PC-9 (cell line): ENCODE measurements around the gene GAST. TPM values are rescaled to one million over a fixed set of nuclear protein-coding genes. Genes with fewer than 3 reads are reported as not detected.
A peak's percentile ranks its signal among the peaks of the same experiment; 100 is the strongest.

ENCODE experiments used
- BruUV-seq: library from RNA; stranded (reverse); fragments of 400-500 nt; replicated peaks from 2 replicates; lab custom pipeline; 2021; lab: Mats Ljungman, UMichigan
- CTCF ChIA-PET: fragments of 300-600 bp; sonication (Branson Sonifier 250); formaldehyde crosslinking; loops from one replicate; lab custom pipeline; 2022; ENCODE audit warnings: antibody characterized with exemption; lab: Charles Lee
- POLR2A ChIA-PET: fragments of 300-600 bp; sonication (Branson Sonifier 250); formaldehyde crosslinking; loops from one replicate; lab custom pipeline; 2022; ENCODE audit warnings: antibody characterized with exemption; ENCODE audit not compliant: unreplicated experiment; lab: Charles Lee
- DNase-seq, 2 experiments: peaks; one replicate each; pipeline versions ENCODE4 v3.0.0 to v3.0.0-alpha.2; 2015 to 2022; ENCODE audit warnings: mixed read lengths in 1 of 2
- H2AFZ ChIP-seq: fragments of 200-600 bp; sonication (generic); 2 replicates; pipeline ENCODE4 v1.8.1; 2017; ENCODE audit warnings: antibody characterized with exemption
- H3F3A ChIP-seq: fragments of 200-600 bp; sonication (generic); 2 replicates; pipeline ENCODE4 v1.8.1; 2017; ENCODE audit warnings: antibody characterized with exemption, mild to moderate bottlenecking, low read depth; ENCODE audit not compliant: insufficient read depth
- H3K27ac ChIP-seq: fragments of 200-600 bp; sonication (generic); 2 replicates; pipeline ENCODE4 v1.6.1; 2016; ENCODE audit warnings: mixed run types
- H3K27me3 ChIP-seq: fragments of 200-600 bp; sonication (generic); 2 replicates; pipeline ENCODE4 v1.6.1; 2016; ENCODE audit warnings: low read depth, mixed run types; ENCODE audit not compliant: insufficient read depth
- H3K36me3 ChIP-seq: fragments of 200-600 bp; sonication (generic); 2 replicates; pipeline ENCODE4 v1.6.1; 2016; ENCODE audit warnings: low read depth, mixed run types
- H3K4me1 ChIP-seq: fragments of 200-600 bp; sonication (generic); replicated peaks from 2 replicates; pipeline ENCODE4 v1.6.1; 2016; ENCODE audit warnings: mixed run types; ENCODE audit not compliant: insufficient read depth
- H3K4me2 ChIP-seq: fragments of 200-600 bp; sonication (generic); 2 replicates; pipeline ENCODE4 v1.6.1; 2017; ENCODE audit warnings: mixed run types
- H3K4me3 ChIP-seq: fragments of 200-600 bp; sonication (generic); 2 replicates; pipeline ENCODE4 v1.6.1; 2016; ENCODE audit warnings: mixed run types
- H3K79me2 ChIP-seq: fragments of 200-600 bp; sonication (generic); 2 replicates; pipeline ENCODE4 v1.6.1; 2017; ENCODE audit warnings: low read depth, mixed run types
- H3K9me2 ChIP-seq: fragments of 200-600 bp; sonication (generic); 2 replicates; pipeline ENCODE4 v1.8.1; 2017; ENCODE audit warnings: mild to moderate bottlenecking; ENCODE audit not compliant: insufficient read depth
- H3K9me3 ChIP-seq: fragments of 200-600 bp; sonication (generic); 2 replicates; pipeline ENCODE4 v1.8.1; 2016; ENCODE audit warnings: low read depth; ENCODE audit not compliant: insufficient read depth
- H4K20me1 ChIP-seq: fragments of 200-600 bp; sonication (generic); 2 replicates; pipeline ENCODE4 v1.8.1; 2017; ENCODE audit not compliant: insufficient read depth
- EZH2 ChIP-seq: fragments of 200-600 bp; sonication (generic); IDR thresholded peaks from 2 replicates; pipeline ENCODE4 v1.8.0; 2017; ENCODE audit warnings: antibody characterized with exemption, low read depth
- intact Hi-C: fragments of 100-400 bp; cut with micrococcal nuclease; formaldehyde crosslinking; loops from one replicate; pipeline ENCODE4 v1.10.0; 2022; ENCODE audit not compliant: unreplicated experiment
- total RNA-seq: library from RNA; stranded (reverse); gene quantifications from 2 replicates; pipeline ENCODE4 v1.2.3, GENCODE V29; 2021
- TF ChIP-seq, protein P1 (sequence below): fragments of 200-600 bp; sonication (generic); conservative IDR thresholded peaks from 2 replicates; pipeline ENCODE4 v1.6.1; 2017; ENCODE audit warnings: mixed run types, antibody characterized with exemption, mild to moderate bottlenecking, moderate library complexity

The GAST gene
- total RNA-seq, 1 experiment from 2014 or later: 0.87 TPM

DNA sequence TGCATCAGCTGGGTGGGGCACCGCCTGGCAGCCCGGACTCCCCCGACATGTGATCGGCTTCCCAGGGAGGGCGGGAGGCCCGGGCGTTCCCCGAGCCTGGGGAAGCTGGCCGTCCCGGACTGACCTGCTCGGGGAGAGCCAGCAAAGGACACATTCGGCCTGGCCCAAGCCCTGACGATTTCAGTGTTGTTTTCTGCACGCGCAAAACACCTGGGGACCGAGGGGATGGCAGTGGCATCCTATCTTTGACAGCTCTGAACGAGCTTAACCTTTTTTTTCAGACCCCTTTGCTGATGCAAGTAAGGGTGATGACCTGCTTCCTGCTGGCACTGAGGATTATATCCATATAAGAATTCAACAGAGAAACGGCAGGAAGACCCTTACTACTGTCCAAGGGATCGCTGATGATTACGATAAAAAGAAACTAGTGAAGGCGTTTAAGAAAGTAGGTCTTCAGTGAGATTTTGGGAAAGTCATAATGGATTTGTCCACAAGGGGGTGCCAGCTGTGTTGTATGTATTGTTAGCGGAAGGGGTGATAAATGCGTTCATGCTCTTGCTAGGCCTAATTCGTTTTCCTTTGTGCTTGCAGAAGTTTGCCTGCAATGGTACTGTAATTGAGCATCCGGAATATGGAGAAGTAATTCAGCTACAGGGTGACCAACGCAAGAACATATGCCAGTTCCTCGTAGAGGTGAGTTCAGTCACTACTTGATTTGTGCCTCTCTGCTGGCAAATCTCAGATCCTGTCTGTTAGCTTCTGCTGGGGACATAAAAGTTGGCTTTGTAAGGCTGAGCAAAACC is 22.4 kb upstream of the GAST start:
- Histone ChIP-seq H3K9me3 (no peaks in the 10 kb centered on the region), H3K4me2 (peak overlapping the region; percentile 99), H2AFZ (no peak overlapping the region), H3K4me1 (peaks cover 23% of the 10 kb centered on the region), H4K20me1 (peaks cover 35% of the 10 kb centered on the region), H3K79me2 (peaks cover 32% of the 10 kb centered on the region), H3K36me3 (peaks cover 36% of the 10 kb centered on the region), H3K27me3 (no peaks in the 10 kb centered on the region; the same call in 1 of the 2 replicates), H3K27ac (peak overlapping the region; percentile 99), H3K4me3 (peak overlapping the region; percentile 88), H3K9me2 (no peaks in the 10 kb centered on the region), H3F3A (peaks cover 65% of the 10 kb centered on the region)
- ChIA-PET POLR2A (interaction anchor here (0.5 to 2.0 kb wide), 10 partner anchors 12 to 1272 kb away, joined by 3 to 89 read pairs (median 4); partner anchors contain the start of genes ACLY, JUP and TOP2A), CTCF (interaction anchor here (0.6 to 1.9 kb wide), 4 partner anchors 11 to 283 kb away, joined by 3 to 17 read pairs (median 4); no protein-coding TSS in a partner anchor)
- intact Hi-C loops: loop anchor here (5.0 kb wide), 2 partner anchors 98 to 113 kb away; partner anchors contain the start of gene JUP
- DNase-seq: peak; percentile 29 to 40
- no TSS peak for BruUV-seq
- TF ChIP-seq EZH2: no peak
- TF ChIP-seq, protein P1, sequence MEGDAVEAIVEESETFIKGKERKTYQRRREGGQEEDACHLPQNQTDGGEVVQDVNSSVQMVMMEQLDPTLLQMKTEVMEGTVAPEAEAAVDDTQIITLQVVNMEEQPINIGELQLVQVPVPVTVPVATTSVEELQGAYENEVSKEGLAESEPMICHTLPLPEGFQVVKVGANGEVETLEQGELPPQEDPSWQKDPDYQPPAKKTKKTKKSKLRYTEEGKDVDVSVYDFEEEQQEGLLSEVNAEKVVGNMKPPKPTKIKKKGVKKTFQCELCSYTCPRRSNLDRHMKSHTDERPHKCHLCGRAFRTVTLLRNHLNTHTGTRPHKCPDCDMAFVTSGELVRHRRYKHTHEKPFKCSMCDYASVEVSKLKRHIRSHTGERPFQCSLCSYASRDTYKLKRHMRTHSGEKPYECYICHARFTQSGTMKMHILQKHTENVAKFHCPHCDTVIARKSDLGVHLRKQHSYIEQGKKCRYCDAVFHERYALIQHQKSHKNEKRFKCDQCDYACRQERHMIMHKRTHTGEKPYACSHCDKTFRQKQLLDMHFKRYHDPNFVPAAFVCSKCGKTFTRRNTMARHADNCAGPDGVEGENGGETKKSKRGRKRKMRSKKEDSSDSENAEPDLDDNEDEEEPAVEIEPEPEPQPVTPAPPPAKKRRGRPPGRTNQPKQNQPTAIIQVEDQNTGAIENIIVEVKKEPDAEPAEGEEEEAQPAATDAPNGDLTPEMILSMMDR: peak; percentile 89

DNA sequence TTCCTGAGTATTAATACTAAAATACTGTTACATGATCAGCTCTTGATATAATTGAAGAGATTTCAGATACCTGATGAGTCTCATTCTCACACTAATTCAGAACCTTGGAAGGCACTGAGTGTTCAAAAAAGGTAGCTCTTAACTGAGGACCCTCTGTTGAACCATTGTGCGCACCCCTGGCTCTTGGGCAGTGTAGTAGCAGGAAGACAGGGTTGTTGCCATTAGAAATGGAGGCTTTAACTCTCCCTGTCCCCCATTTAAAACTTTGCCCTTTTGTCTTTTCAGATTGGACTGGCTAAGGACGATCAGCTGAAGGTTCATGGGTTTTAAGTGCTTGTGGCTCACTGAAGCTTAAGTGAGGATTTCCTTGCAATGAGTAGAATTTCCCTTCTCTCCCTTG is 21.6 kb upstream of the GAST start:
- POLR2A ChIA-PET: no interaction called here
- intact Hi-C loops: no loop called here

More for the DNA sequence above, 21.6 kb upstream of the GAST start:
- H3K9me3 ChIP-seq: no peaks in the 10 kb centered on the region
- TF ChIP-seq, protein P1: no peak
- TF ChIP-seq EZH2: no peak
- peaks cover 35% of the 10 kb centered on the region for H4K20me1 ChIP-seq
- H3K4me3 ChIP-seq: peak overlapping the region; percentile 88
- H3K27ac ChIP-seq: peak overlapping the region; percentile 99
- CTCF ChIA-PET: interaction anchor here (0.6 kb wide), 1 partner anchor 18 kb away, joined by 5 read pairs; no protein-coding TSS in a partner anchor
- H3K36me3 ChIP-seq: peaks cover 36% of the 10 kb centered on the region
- peaks cover 73% of the 10 kb centered on the region for H3F3A ChIP-seq
- no peaks in the 10 kb centered on the region; the same call in 1 of the 2 replicates for H3K27me3 ChIP-seq
- H3K4me1 ChIP-seq: peaks cover 23% of the 10 kb centered on the region
- DNase-seq: no peak
- no peaks in the 10 kb centered on the region for H3K9me2 ChIP-seq
- no peak overlapping the region for H2AFZ ChIP-seq
- H3K4me2 ChIP-seq: peak overlapping the region; percentile 99
- peaks cover 32% of the 10 kb centered on the region for H3K79me2 ChIP-seq
- BruUV-seq: no TSS peak
